Activated CD8-positive, alpha-beta memory T cell treated with anti-CD3 and anti-CD28 coated beads, Interleukin-2, amount 50 U/mL, for 1 hour (primary cell): ENCODE measurements around the gene MT1F.

Source experiments
- DNase-seq: peaks from one replicate; pipeline ENCODE4 v3.0.0-alpha.2; 2020; ENCODE audit errors: extremely low read depth

Gene MT1F

DNA sequence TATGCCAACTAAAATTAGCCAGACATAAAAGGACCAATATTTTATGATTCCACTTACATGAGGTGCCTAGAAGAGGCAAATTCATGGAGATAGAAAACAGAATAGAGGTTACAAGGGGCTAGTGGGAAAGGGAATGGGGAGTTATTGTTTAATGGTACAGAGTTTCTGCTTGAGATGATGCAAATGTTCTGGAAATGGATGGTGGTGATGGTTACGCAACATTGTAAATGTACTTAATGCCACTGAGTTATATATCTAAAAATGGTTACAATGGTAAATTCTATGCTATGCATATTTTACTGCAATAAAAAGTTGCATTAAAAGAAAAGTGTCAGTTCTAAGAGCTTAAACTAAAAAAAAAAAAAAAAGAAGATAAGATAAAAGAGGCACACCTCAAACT lies 42.4 kb downstream of the MT1F start:
- no peak for DNase-seq

DNA sequence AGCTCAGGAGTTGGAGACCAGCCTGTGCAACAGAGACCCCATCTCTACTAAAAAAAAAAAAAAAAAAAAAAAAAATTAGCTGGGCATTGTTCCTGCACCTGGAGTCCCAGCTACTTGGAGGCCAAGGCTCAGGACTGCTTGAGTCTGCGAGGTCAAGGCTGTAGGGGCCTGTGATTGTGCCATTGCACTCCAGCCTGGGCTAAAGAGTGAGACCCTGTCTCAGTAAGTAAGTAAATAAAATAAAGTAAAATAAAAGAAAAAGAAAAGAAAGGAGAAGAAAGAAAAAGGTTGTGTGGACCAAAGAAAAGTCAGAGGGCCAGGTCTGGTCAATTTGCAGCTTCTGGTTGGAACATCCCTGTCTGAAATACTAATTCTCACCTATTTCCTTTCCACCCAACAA lies 42.9 kb downstream of the MT1F start:
- no peak for DNase-seq

DNA sequence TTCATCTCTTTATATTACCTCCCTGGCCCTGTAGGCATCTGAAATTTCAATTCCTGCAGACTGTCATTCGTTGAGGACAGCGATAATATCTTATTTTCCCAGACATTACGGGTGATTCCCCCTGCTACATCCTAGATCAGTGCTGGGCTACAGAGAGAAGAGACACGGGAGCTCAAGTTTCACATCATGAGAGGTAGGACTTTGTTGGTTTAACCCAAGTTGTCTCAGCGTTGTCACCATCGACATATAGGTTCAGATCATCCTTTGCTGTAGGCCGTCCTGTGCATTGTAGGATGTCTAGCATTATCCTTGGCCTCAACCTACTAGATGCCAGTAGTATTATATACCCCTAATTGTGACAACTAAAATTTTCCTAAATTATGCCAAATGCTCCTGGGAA lies 43.8 kb downstream of the MT1F start:
- DNase-seq: no peak

DNA sequence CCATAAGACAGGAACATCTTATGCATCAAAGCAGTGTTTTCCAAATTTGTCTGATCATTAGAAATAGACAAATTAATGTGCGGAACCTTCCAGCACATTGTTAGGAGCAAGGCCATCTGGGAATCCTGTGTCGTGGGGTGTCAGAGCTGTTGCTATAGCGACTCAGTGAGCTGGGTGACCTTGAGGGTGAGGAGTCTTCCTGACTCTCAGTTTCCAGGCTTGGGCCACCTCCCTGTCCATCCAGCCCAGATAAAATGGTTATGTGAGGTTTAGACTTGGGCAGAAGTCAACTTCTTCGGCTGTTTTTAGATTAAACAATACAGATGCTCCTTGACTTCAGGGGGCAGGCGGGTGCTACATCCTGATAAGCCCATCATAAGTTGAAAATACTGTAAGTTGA lies 45.1 kb downstream of the MT1F start:
- no peak for DNase-seq
